HepG2 (cell line): ENCODE data around the gene UCKL1. TPM values are rescaled to one million over a fixed set of nuclear protein-coding genes. Genes with fewer than 3 reads are reported as not detected.

Experiments
- ATAC-seq: fragments of 200-7000 bp; cut with Tn5 transposase; 3 replicates; pipeline ENCODE4 v1.9.1; 2020; ENCODE audit warnings: mild to moderate bottlenecking, moderate library complexity
- BruUV-seq: library from RNA; stranded (reverse); fragments of 400-500 nt; replicated peaks from 2 replicates; lab custom pipeline; 2021; lab: Mats Ljungman, UMichigan
- CTCF ChIA-PET: fragments of 300-600 bp; formaldehyde crosslinking; extraction: SDS; loops from one replicate; lab custom pipeline; 2021; ENCODE audit warnings: low total read pairs, inconsistent platforms, low intra/inter-chr PET ratio; lab: Yijun Ruan, JAX
- POLR2A ChIA-PET: fragments of 350-600 bp; sonication (Branson Sonifier 250); formaldehyde crosslinking; loops from one replicate; lab custom pipeline; 2020; ENCODE audit warnings: antibody characterized with exemption, inconsistent platforms; lab: Yijun Ruan, JAX
- DNase-seq: peaks from one replicate; pipeline ENCODE4 v3.0.0-alpha.2; 2015; ENCODE audit warnings: low spot score
- FAIRE-seq: peaks from 3 replicates; lab custom pipeline; 2011; peaks lifted over from hg19 to GRCh38; lab: Jason Lieb, UNC
- H2AFZ ChIP-seq: one replicate; pipeline ENCODE4 v1.6.1; 2011; ENCODE audit warnings: low read length, inconsistent platforms
- H3K27ac ChIP-seq: fragments of 300-600 bp; 3 replicates; pipeline ENCODE4 v1.8.0; 2011; ENCODE audit warnings: mixed run types, mild to moderate bottlenecking, mixed read lengths, low read length, inconsistent platforms; ENCODE audit not compliant: insufficient read depth; ENCODE audit errors: extremely low read length
- H3K27me3 ChIP-seq, 2 experiments: fragments of 200-600 bp in 1 of 2; 2 replicates in 1 of 2; 3 replicates in 1 of 2; pipeline versions ENCODE4 v1.6.0 to v1.8.0; 2011; ENCODE audit warnings: low read length in 2 of 2, mild to moderate bottlenecking in 2 of 2, moderate library complexity in 2 of 2, inconsistent platforms in 1 of 2; ENCODE audit not compliant: insufficient read depth in 2 of 2, control insufficient read depth in 1 of 2
- H3K36me3 ChIP-seq, 2 experiments: fragments of 200-600 bp in 1 of 2; replicated peaks in 1 of 2; 2 replicates in 1 of 2; 3 replicates in 1 of 2; pipeline versions ENCODE4 v1.5.1 to v1.8.0; 2011; ENCODE audit warnings: low read length in 2 of 2, inconsistent platforms in 1 of 2; ENCODE audit not compliant: insufficient read depth in 2 of 2, control insufficient read depth in 1 of 2
- H3K4me1 ChIP-seq: 2 replicates; pipeline ENCODE4 v1.5.1; 2012; ENCODE audit warnings: low read length, inconsistent platforms; ENCODE audit not compliant: insufficient read depth
- H3K4me2 ChIP-seq: 2 replicates; pipeline ENCODE4 v1.6.0; 2011; ENCODE audit warnings: low read depth, low read length, inconsistent platforms
- H3K4me3 ChIP-seq, 3 experiments: fragments of 200-600 bp in 1 of 3; sonication (generic), shearing (Covaris generic) in 1 of 3; replicated peaks in 1 of 3; 2 replicates each; pipeline ENCODE4 v1.5.1; 2011 to 2016; ENCODE audit warnings: low read length in 3 of 3, inconsistent platforms in 2 of 3, low read depth in 2 of 3, mild to moderate bottlenecking in 2 of 3, control low read depth in 1 of 3, mixed read lengths in 1 of 3; ENCODE audit not compliant: insufficient read depth in 1 of 3
- H3K79me2 ChIP-seq: one replicate; pipeline ENCODE4 v1.6.1; 2011; ENCODE audit warnings: low read length, inconsistent platforms; ENCODE audit not compliant: insufficient read depth
- H3K9ac ChIP-seq: 2 replicates; pipeline ENCODE4 v1.6.0; 2011; ENCODE audit warnings: mild to moderate bottlenecking, low read depth, low read length, inconsistent platforms; ENCODE audit not compliant: insufficient read depth
- H3K9me3 ChIP-seq: 2 replicates; pipeline ENCODE4 v1.5.1; 2012; ENCODE audit warnings: mild to moderate bottlenecking, low read length
- H4K20me1 ChIP-seq: 2 replicates; pipeline ENCODE4 v1.6.0; 2011; ENCODE audit warnings: inconsistent platforms, mild to moderate bottlenecking, low read length, moderate library complexity; ENCODE audit not compliant: insufficient read depth
- HIVEP1 ChIP-seq: sonication (generic); formaldehyde crosslinking; IDR thresholded peaks from 2 replicates; pipeline ENCODE4 v1.4.0; 2020; ENCODE audit warnings: mild to moderate bottlenecking, missing genetic modification reagents
- HNF1A ChIP-seq, 2 experiments: sonication (generic) in 1 of 2; formaldehyde crosslinking in 1 of 2; IDR thresholded peaks; 2 replicates each; pipeline versions ENCODE4 v1.4.0 to v1.6.1; 2016 to 2020; ENCODE audit warnings: borderline replicate concordance in 1 of 2, low read depth in 1 of 2, mild to moderate bottlenecking in 1 of 2, missing genetic modification reagents in 1 of 2
- MEF2D ChIP-seq: sonication (generic); formaldehyde crosslinking; IDR thresholded peaks from 2 replicates; pipeline ENCODE4 v1.5.1; 2020; ENCODE audit warnings: mild to moderate bottlenecking, missing genetic modification reagents
- NPAS2 ChIP-seq: sonication (generic); formaldehyde crosslinking; IDR thresholded peaks from 2 replicates; pipeline ENCODE4 v1.8.0; 2022; ENCODE audit warnings: mild to moderate bottlenecking, missing genetic modification reagents, borderline replicate concordance
- PITX1 ChIP-seq: sonication (generic); formaldehyde crosslinking; IDR thresholded peaks from 2 replicates; pipeline ENCODE4 v1.5.1; 2020; ENCODE audit warnings: mild to moderate bottlenecking, missing genetic modification reagents
- PRDM15 ChIP-seq: sonication (generic); formaldehyde crosslinking; IDR thresholded peaks from 2 replicates; pipeline ENCODE4 v1.4.0; 2020; ENCODE audit warnings: missing genetic modification reagents
- SNRNP70 ChIP-seq: fragments of 200-400 bp; formaldehyde crosslinking; IDR thresholded peaks from 2 replicates; pipeline ENCODE4 v1.6.1; 2017; ENCODE audit warnings: mild to moderate bottlenecking, low read depth, low read length, moderate library complexity
- SUZ12 ChIP-seq: fragments of 150-350 bp; IDR thresholded peaks from 2 replicates; pipeline ENCODE4 v1.6.1; 2014; ENCODE audit warnings: low read depth, low read length
- TBX3 ChIP-seq: fragments of 450-650 bp; IDR thresholded peaks from 2 replicates; pipeline ENCODE4 v1.6.1; 2017; ENCODE audit warnings: antibody characterized with exemption, mild to moderate bottlenecking, inconsistent platforms, borderline replicate concordance
- ZNF17 ChIP-seq: sonication (generic); formaldehyde crosslinking; IDR thresholded peaks from 2 replicates; pipeline ENCODE4 v1.5.0; 2020; ENCODE audit warnings: mild to moderate bottlenecking, missing genetic modification reagents
- ZNF282 ChIP-seq: fragments of 450-650 bp; IDR thresholded peaks from 2 replicates; pipeline ENCODE4 v1.6.1; 2018; ENCODE audit not compliant: partially characterized antibody
- ZNF496 ChIP-seq: sonication (generic); formaldehyde crosslinking; IDR thresholded peaks from 2 replicates; pipeline ENCODE4 v1.8.1; 2023; ENCODE audit warnings: mild to moderate bottlenecking, moderate library complexity, missing genetic modification reagents; ENCODE audit not compliant: insufficient replicate concordance
- ZNF737 ChIP-seq: sonication (generic); formaldehyde crosslinking; IDR thresholded peaks from 2 replicates; pipeline ENCODE4 v1.5.0; 2020; ENCODE audit warnings: missing genetic modification reagents, mild to moderate bottlenecking, borderline replicate concordance
- ZNF83 ChIP-seq: sonication (generic); formaldehyde crosslinking; IDR thresholded peaks from 2 replicates; pipeline ENCODE4 v1.4.0; 2020; ENCODE audit warnings: missing genetic modification reagents, mild to moderate bottlenecking, borderline replicate concordance
- ZNF883 ChIP-seq: sonication (generic); formaldehyde crosslinking; IDR thresholded peaks from 2 replicates; pipeline ENCODE4 v1.5.1; 2020; ENCODE audit warnings: mild to moderate bottlenecking, missing genetic modification reagents; ENCODE audit errors: not compliant biosample characterization
- WGBS: methylation state at CpG from one replicate; pipeline ENCODE4 v1.1.6; 2017; ENCODE audit warnings: low lambda C conversion rate; 5-methylcytosine and 5-hydroxymethylcytosine counted together
- in situ Hi-C: cut with HindIII; loops from 2 replicates; pipeline ENCODE4 v1.10.0; 2017; ENCODE audit warnings: low pct_unique_long_range_greater_than_20kb; ENCODE audit not compliant: extremely low pct_ligation_motif_present
- intact Hi-C: fragments of 100-400 bp; cut with micrococcal nuclease; formaldehyde crosslinking; loops from one replicate; pipeline ENCODE4 v1.10.0; 2022; ENCODE audit not compliant: unreplicated experiment
- polyA plus RNA-seq, 8 experiments: library from polyadenylated mRNA; depleted of rRNA in 3 of 8; stranded (reverse) in 7 of 8; unstranded in 1 of 8; fragments of >200 nt; fragmentation: Illumina TruSeq in 4 of 8; extraction: Trizol in 4 of 8; gene quantifications; 2 replicates each; pipeline versions ENCODE4 v1.2.1 to v1.2.3, GENCODE V29; 2011 to 2016; ENCODE audit warnings: low read depth in 4 of 8, missing spikeins in 1 of 8, mixed read lengths in 1 of 8; ENCODE audit not compliant: insufficient read depth in 1 of 8
- total RNA-seq, 5 experiments: library from RNA; depleted of rRNA; stranded (reverse); fragments of >200 nt; fragmentation: Illumina TruSeq; extraction: Trizol; gene quantifications; 2 replicates each; pipeline ENCODE4 v1.2.3, GENCODE V29; 2016; ENCODE audit warnings: low read depth in 1 of 5

The UCKL1 gene
- total and polyA plus RNA-seq, 2 of the 13 experiments (the other 11 are each of a cell fraction or from before 2014, with no cell fraction given): 50.2 to 126 TPM

- Histone ChIP-seq H3K27me3 (no peaks in the 10 kb centered on the region), H3K9me3 (no peaks in the 10 kb centered on the region), H2AFZ (no peak overlapping the region), H3K27ac (peak overlapping the region; percentile 84), H3K9ac (peak overlapping the region; percentile 91), H3K4me2 (peak overlapping the region; percentile 77), H3K4me3 (peak overlapping the region; percentile 73 to 90 (median 89)), H3K79me2 (peaks cover 13% of the 10 kb centered on the region), H4K20me1 (no peaks in the 10 kb centered on the region), H3K36me3 (peaks cover 26 to 33% of the 10 kb centered on the region in 2 experiments), H3K4me1 (peaks cover 45% of the 10 kb centered on the region)
- intact Hi-C loops: loop anchor here (10.0 kb wide), 1 partner anchor 1604 kb away; the partner anchor contains the start of gene LAMA5
- BruUV-seq: TSS peak; percentile 49
- ChIA-PET CTCF (no interaction called here), POLR2A (interaction anchor here (0.5 to 3.1 kb wide), 11 partner anchors 9 to 327 kb away, joined by 3 to 78 read pairs (median 5); partner anchors contain the start of genes PRPF6, SAMD10, SLC2A4RG and TPD52L2)
- no peak for DNase-seq
- 76% methylated on average over 13 of the region's 14 CpGs for WGBS
- FAIRE-seq: peak; percentile 15
- in situ Hi-C loops: no loop called here
- ATAC-seq: no peak; the same call in 2 of the 3 replicates
- TF ChIP-seq PITX1 (CRISPR knock-in tag) (no peak; the same call in 1 of the 2 replicates), NPAS2 (CRISPR knock-in tag) (no peak), ZNF83 (CRISPR knock-in tag) (no peak), PRDM15 (no peak), ZNF496 (CRISPR knock-in tag) (no peak), SNRNP70 (no peak), HIVEP1 (CRISPR knock-in tag) (no peak), SUZ12 (no peak), MEF2D (CRISPR knock-in tag) (no peak), ZNF282 (no peak), ZNF17 (CRISPR knock-in tag) (no peak), ZNF737 (CRISPR knock-in tag) (peak; percentile 38; the same call in 1 of the 2 replicates), ZNF883 (CRISPR knock-in tag) (peak; percentile 66), HNF1A (IDR thresholded peaks at IDR 0.05; ENCODE audit: low read depth) (no peak), HNF1A (CRISPR knock-in tag; IDR thresholded peaks at IDR 0.05; ENCODE audit: borderline replicate concordance) (no peak), TBX3 (no peak)
Observed at GRCh38 chr20:63968136-63968927, 12.1 kb upstream of the UCKL1 start.
